CD14-positive monocyte (primary cell): ENCODE results near the gene CCS. TPM values are rescaled to one million over a fixed set of nuclear protein-coding genes. Genes with fewer than 3 reads are reported as not detected.
A peak's percentile ranks its signal among the peaks of the same experiment; 100 is the strongest.

Source experiments
- DNase-seq, 3 donors: peaks; one replicate each; pipeline ENCODE4 v3.0.0-alpha.2; 2011 to 2022
- H2AFZ ChIP-seq: 2 replicates; pipeline ENCODE4 v1.6.0; 2012; ENCODE audit warnings: mild to moderate bottlenecking, low read depth, low read length, inconsistent platforms; ENCODE audit not compliant: insufficient read depth, poor library complexity, severe bottlenecking
- H3K27ac ChIP-seq, 2 donors: 1 replicate in 1 of 2; 2 replicates in 1 of 2; pipeline ENCODE4 v1.5.1; 2012 to 2013; ENCODE audit warnings: low read length in 2 of 2, control low read depth in 1 of 2, inconsistent platforms in 1 of 2, low read depth in 1 of 2, mild to moderate bottlenecking in 1 of 2
- H3K27me3 ChIP-seq, 2 donors: one replicate each; pipeline versions ENCODE4 v1.6.0 to v1.6.1; 2011 to 2013; ENCODE audit warnings: low read length in 2 of 2; ENCODE audit not compliant: control insufficient read depth in 2 of 2, insufficient read depth in 2 of 2
- H3K36me3 ChIP-seq, 2 donors: replicated peaks in 1 of 2; 1 replicate in 1 of 2; 2 replicates in 1 of 2; pipeline versions ENCODE4 v1.5.1 to v1.6.1; 2012 to 2013; ENCODE audit warnings: low read length in 2 of 2, control low read depth in 1 of 2, inconsistent platforms in 1 of 2, mild to moderate bottlenecking in 1 of 2; ENCODE audit not compliant: insufficient read depth in 2 of 2, control insufficient read depth in 1 of 2
- H3K4me1 ChIP-seq, 2 donors: 1 replicate in 1 of 2; 2 replicates in 1 of 2; pipeline versions ENCODE4 v1.5.1 to v1.6.1; 2012 to 2013; ENCODE audit warnings: low read length in 2 of 2, control low read depth in 1 of 2, inconsistent platforms in 1 of 2, mild to moderate bottlenecking in 1 of 2, moderate library complexity in 1 of 2; ENCODE audit not compliant: insufficient read depth in 2 of 2, control insufficient read depth in 1 of 2
- H3K4me2 ChIP-seq: replicated peaks from 2 replicates; pipeline ENCODE3; 2012; ENCODE audit warnings: low read length, moderate library complexity, mild to moderate bottlenecking; ENCODE audit not compliant: poor library complexity, severe bottlenecking; ENCODE audit errors: extremely low read depth
- H3K4me3 ChIP-seq, 3 experiments: fragments of 200-600 bp in 1 of 3; sonication (generic) in 1 of 3; replicated peaks in 1 of 3; 1 replicate in 2 of 3; 2 replicates in 1 of 3; pipeline ENCODE4 v1.5.1; 2011 to 2013; ENCODE audit warnings: low read length in 3 of 3, mild to moderate bottlenecking in 3 of 3, control low read depth in 2 of 3, low read depth in 2 of 3, inconsistent platforms in 1 of 3, moderate library complexity in 1 of 3
- H3K79me2 ChIP-seq: 2 replicates; pipeline ENCODE4 v1.6.0; 2012; ENCODE audit warnings: mild to moderate bottlenecking, control low read depth, inconsistent platforms, low read length, moderate library complexity; ENCODE audit not compliant: insufficient read depth
- H3K9ac ChIP-seq: 2 replicates; pipeline ENCODE4 v1.6.0; 2017; ENCODE audit warnings: low read length, mild to moderate bottlenecking; ENCODE audit not compliant: insufficient read depth, poor library complexity, severe bottlenecking
- H3K9me3 ChIP-seq, 2 donors: replicated peaks in 1 of 2; 1 replicate in 1 of 2; 2 replicates in 1 of 2; pipeline versions ENCODE4 v1.5.1 to v1.6.1; 2012 to 2013; ENCODE audit warnings: low read length in 2 of 2, control low read depth in 1 of 2; ENCODE audit not compliant: control insufficient read depth in 1 of 2, insufficient read depth in 1 of 2
- H4K20me1 ChIP-seq: 2 replicates; pipeline ENCODE4 v1.6.0; 2012; ENCODE audit warnings: mild to moderate bottlenecking, low read length, control low read depth, moderate library complexity; ENCODE audit not compliant: insufficient read depth
- H3K27ac Mint-ChIP-seq, 7 donors: one replicate each; pipeline ENCODE4 v1.8.0; 2020; ENCODE audit warnings: mild to moderate bottlenecking in 7 of 7, mixed read lengths in 7 of 7, moderate library complexity in 6 of 7, inconsistent platforms in 2 of 7
- H3K27me3 Mint-ChIP-seq, 3 donors: one replicate each; pipeline ENCODE4 v1.8.0; 2021 to 2022; ENCODE audit warnings: low read depth in 3 of 3, mild to moderate bottlenecking in 3 of 3, mixed read lengths in 3 of 3, moderate library complexity in 3 of 3, inconsistent platforms in 1 of 3
- H3K36me3 Mint-ChIP-seq, 2 donors: one replicate each; pipeline ENCODE4 v1.8.0; 2020; ENCODE audit warnings: mixed read lengths in 2 of 2, inconsistent platforms in 1 of 2, mild to moderate bottlenecking in 1 of 2
- H3K4me1 Mint-ChIP-seq: one replicate; pipeline ENCODE4 v1.8.0; 2020; ENCODE audit warnings: mild to moderate bottlenecking, mixed read lengths
- H3K4me3 Mint-ChIP-seq, 2 donors: one replicate each; pipeline ENCODE4 v1.8.0; 2020; ENCODE audit warnings: mild to moderate bottlenecking in 2 of 2, mixed read lengths in 2 of 2, moderate library complexity in 1 of 2
- H3K9me3 Mint-ChIP-seq, 7 donors: one replicate each; pipeline ENCODE4 v1.8.0; 2020 to 2022; ENCODE audit warnings: mixed read lengths in 7 of 7, mild to moderate bottlenecking in 6 of 7, moderate library complexity in 6 of 7, inconsistent platforms in 2 of 7
- WGBS: methylation state at CpG from one replicate; pipeline ENCODE4 v1.1.5; 2013; ENCODE audit warnings: missing lambda C conversion rate; ENCODE audit not compliant: insufficient coverage; 5-methylcytosine and 5-hydroxymethylcytosine counted together
- intact Hi-C, 2 donors: fragments of 100-400 bp; cut with micrococcal nuclease; formaldehyde crosslinking; loops; one replicate each; pipeline versions ENCODE4 v1.15.0 to v1.15.1; 2023
- polyA plus RNA-seq, 3 donors: library from polyadenylated mRNA; depleted of rRNA in 1 of 3; unstranded in 2 of 3; stranded (reverse) in 1 of 3; fragments of 300-500 nt in 2 of 3; fragments of >200 nt in 1 of 3; fragmentation: Illumina TruSeq in 2 of 3; gene quantifications; 1 replicate in 2 of 3; 2 replicates in 1 of 3; pipeline ENCODE4 v1.2.3, GENCODE V29; 2012 to 2021
- TF ChIP-seq, protein P1 (sequence below): fragments of 200-600 bp; IDR thresholded peaks from one replicate; pipeline ENCODE4 v1.8.0; 2022; ENCODE audit warnings: antibody characterized with exemption, mild to moderate bottlenecking

The CCS gene
- polyA plus RNA-seq, 3 donors: 26.9 to 67.9 (median 37.0) TPM

- Mint-ChIP-seq H3K4me3 (no peak overlapping the region), H3K27me3 (peaks cover 18 to 29% (median 22%) of the 10 kb centered on the region in 3 donors), H3K27ac (no peak overlapping the region), H3K4me1 (peaks cover 7% of the 10 kb centered on the region), H3K36me3 (no peaks in the 10 kb centered on the region), H3K9me3 (peaks cover 0 to 5% (median 0%) of the 10 kb centered on the region in 7 donors)
- Histone ChIP-seq H3K4me3 (no peak overlapping the region), H3K36me3 (no peaks in the 10 kb centered on the region), H3K9ac (no peak overlapping the region), H3K79me2 (no peaks in the 10 kb centered on the region), H2AFZ (no peak overlapping the region), H3K9me3 (no peaks in the 10 kb centered on the region), H3K4me2 (no peak overlapping the region), H3K4me1 (peaks cover 4 to 12% of the 10 kb centered on the region in 2 donors), H3K27me3 (peaks cover 0 to 17% of the 10 kb centered on the region in 2 donors), H3K27ac (no peak overlapping the region), H4K20me1 (no peaks in the 10 kb centered on the region)
- DNase-seq: no peak
- TF ChIP-seq, protein P1, sequence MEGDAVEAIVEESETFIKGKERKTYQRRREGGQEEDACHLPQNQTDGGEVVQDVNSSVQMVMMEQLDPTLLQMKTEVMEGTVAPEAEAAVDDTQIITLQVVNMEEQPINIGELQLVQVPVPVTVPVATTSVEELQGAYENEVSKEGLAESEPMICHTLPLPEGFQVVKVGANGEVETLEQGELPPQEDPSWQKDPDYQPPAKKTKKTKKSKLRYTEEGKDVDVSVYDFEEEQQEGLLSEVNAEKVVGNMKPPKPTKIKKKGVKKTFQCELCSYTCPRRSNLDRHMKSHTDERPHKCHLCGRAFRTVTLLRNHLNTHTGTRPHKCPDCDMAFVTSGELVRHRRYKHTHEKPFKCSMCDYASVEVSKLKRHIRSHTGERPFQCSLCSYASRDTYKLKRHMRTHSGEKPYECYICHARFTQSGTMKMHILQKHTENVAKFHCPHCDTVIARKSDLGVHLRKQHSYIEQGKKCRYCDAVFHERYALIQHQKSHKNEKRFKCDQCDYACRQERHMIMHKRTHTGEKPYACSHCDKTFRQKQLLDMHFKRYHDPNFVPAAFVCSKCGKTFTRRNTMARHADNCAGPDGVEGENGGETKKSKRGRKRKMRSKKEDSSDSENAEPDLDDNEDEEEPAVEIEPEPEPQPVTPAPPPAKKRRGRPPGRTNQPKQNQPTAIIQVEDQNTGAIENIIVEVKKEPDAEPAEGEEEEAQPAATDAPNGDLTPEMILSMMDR: no peak
- intact Hi-C loops: no loop called here
- WGBS: no CpG with 5 or more reads among the region's 5 CpGs
Measured at GRCh38 chr11:66564984-66565383, 28.0 kb upstream of the CCS start.

- no peak overlapping the region for H3K4me3 ChIP-seq
- no peaks in the 10 kb centered on the region for H3K36me3 ChIP-seq
- H3K27me3 ChIP-seq: peaks cover 0 to 17% of the 10 kb centered on the region in 2 donors
- H3K4me2 ChIP-seq: no peak overlapping the region
- WGBS: 92% methylated on average over 8 of the region's 8 CpGs
- Mint-ChIP-seq H3K4me1 (peaks cover 7% of the 10 kb centered on the region), H3K27ac (no peak overlapping the region), H3K27me3 (peaks cover 20 to 25% (median 22%) of the 10 kb centered on the region in 3 donors), H3K36me3 (no peaks in the 10 kb centered on the region), H3K4me3 (no peak overlapping the region), H3K9me3 (peaks cover 0 to 5% (median under 1%) of the 10 kb centered on the region in 7 donors)
- no peaks in the 10 kb centered on the region for H3K9me3 ChIP-seq
- H3K79me2 ChIP-seq: no peaks in the 10 kb centered on the region
- H4K20me1 ChIP-seq: no peaks in the 10 kb centered on the region
- H3K9ac ChIP-seq: peak overlapping the region; percentile 8
- no peak overlapping the region for H3K27ac ChIP-seq
- intact Hi-C loops: no loop called here
- TF ChIP-seq, protein P1: no peak
- H2AFZ ChIP-seq: no peak overlapping the region
- no peak for DNase-seq
- H3K4me1 ChIP-seq: peaks cover 4 to 12% of the 10 kb centered on the region in 2 donors
Measured at GRCh38 chr11:66566221-66566620, 26.8 kb upstream of the CCS start.
